ENCODE measurements around the gene KLKB1. TPM values are rescaled to one million over a fixed set of nuclear protein-coding genes. Genes with fewer than 3 reads are reported as not detected.

The KLKB1 gene
- total RNA-seq = not detected

DNA sequence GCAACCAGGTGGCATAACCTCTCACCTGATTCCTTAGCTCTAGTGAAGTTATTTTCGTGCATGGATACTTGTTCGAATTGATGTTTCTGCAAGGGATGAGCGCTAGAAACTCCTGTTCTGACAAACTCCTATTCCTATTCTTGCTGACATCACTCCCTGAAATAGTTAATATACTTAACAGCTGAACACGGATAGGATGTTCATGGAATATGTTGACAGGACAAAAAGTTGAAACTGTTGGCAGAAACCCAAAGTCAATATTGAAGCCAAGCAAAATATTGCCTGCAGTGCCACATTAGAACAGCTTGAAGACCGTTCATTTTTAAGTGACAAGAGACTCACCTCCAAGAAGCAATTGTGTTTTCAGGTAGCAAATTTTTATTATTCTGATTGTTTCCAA lies at the start of gene KLKB1:
Gene KLKB1 (plus strand): TSS at position 287 of the 400 bp plus-strand sequence. CDS start 689 bp downstream, outside the sequence.
- POLR2A ChIA-PET = no interaction called here
- CTCF ChIA-PET = no interaction called here

DNA sequence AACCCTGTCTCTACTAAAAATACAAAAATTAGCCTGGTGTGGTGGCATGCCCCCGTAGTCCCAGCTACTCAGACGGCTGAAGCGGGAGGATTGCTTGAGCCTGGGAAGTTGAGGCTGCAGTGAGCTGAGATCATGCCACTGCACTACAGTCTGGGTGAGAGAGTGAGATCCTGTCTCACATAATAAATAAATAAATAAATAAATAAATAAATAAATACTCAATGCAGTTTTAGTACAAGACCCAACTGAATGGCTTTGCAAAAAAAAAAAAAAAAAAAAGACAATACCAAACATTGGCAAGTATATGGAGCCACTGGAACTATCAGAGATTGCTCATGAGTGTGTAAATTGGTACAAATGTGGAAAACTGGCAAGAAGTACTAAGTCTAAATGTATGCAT lies 39.2 kb upstream of the KLKB1 start:
- POLR2A ChIA-PET = no interaction called here
- CTCF ChIA-PET = interaction anchor here (0.7 kb wide), 1 partner anchor 56 kb away, joined by 3 read pairs; no protein-coding TSS in a partner anchor

DNA sequence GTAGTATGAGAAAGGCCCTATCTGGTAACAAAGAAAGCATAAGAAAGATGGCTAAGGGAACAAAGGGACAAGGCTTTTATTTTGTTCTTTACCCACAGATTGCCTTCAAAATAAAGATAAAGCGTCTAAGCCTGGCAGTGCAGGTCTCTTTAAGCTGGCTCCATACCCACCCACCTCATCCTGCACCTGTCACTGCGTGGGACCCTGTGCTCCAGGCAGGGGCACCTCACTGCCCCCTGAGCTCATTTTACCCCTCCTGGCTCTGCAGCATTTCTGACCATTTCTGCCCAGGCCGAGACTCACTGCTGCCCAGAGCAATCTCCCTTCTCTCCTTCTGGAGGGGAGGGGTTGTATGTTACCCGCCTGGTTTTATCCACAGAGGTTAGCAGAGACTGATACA lies 37.7 kb upstream of the KLKB1 start:
- ChIA-PET CTCF (no interaction called here), POLR2A (no interaction called here)

DNA sequence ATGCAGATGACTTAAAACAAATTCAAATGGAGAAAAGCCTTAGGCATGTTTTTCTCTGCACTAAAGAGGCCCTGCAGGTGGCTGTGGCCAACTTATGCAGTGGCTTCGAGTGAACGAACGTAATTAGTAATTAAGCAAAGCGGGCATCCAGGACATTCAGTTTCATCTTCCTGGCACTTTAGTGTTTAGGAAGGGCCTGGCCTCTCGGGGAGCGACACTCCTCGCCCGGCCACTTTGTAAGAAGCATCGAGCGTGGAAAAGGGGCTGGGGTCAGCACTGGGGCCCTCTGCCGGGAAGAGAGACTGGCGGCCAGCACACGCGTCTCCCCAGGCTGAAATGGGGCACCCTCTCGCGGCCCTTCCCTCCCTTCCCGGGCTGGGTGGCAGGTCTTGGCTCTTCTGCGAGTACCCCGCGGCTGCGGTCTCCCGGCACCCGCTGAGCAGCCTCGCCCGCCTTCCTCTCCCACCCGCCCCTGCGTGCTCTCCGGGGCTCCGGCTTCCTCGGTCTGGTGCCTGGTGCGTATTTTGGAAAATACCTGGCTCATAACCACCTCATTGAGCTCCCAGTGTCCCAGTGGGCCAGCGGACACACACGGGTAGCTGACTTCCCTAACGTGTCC lies 36.6 kb upstream of the KLKB1 start:
- ChIA-PET POLR2A (no interaction called here), CTCF (interaction anchor here (0.8 to 1.4 kb wide), 3 partner anchors 12 to 123 kb away, joined by 3 to 4 read pairs (median 3); no protein-coding TSS in a partner anchor)

DNA sequence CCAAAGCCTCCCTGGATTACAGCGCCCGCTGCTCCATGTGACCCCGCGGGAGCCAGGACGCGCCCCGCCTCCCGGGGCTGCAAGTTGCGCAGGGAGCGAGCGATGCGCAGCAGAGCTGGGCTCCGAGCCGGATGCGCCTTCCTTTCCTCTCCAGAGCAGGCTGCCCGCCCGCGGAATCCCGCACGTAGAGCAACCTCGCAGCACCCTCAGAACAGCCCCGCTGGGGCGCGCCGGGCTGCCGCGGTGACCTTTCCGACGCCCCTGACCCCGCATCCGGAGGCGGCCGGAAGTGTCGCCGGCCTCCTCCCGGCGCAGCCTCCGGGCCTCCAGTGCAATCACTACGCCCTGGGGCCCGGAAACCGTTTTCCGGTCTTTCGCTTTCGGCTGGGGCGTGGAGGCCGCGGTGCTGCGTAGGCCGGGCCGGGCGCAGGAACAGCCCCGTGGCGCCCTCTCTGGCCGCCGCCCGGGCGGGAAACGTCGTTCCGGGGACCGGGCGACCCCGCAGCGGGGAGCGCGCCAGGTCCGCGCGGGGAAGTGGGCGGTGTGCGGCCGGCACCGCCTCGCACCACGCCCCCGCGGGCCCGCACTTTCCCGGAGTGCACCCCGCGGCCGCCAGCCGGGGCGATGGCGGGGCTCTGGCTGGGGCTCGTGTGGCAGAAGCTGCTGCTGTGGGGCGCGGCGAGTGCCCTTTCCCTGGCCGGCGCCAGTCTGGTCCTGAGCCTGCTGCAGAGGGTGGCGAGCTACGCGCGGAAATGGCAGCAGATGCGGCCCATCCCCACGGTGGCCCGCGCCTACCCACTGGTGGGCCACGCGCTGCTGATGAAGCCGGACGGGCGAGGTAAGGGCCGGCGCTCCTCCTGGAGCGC lies 35.9 kb upstream of the KLKB1 start, which contains the start of gene CYP4V2:
Gene CYP4V2 (plus strand): TSS at position 368 of the 866 bp plus-strand sequence. CDS start 257 bp downstream, at position 625.
- POLR2A ChIA-PET = no interaction called here
- CTCF ChIA-PET = interaction anchor here (0.8 to 1.4 kb wide), 3 partner anchors 13 to 123 kb away, joined by 3 to 4 read pairs (median 3); no protein-coding TSS in a partner anchor

DNA sequence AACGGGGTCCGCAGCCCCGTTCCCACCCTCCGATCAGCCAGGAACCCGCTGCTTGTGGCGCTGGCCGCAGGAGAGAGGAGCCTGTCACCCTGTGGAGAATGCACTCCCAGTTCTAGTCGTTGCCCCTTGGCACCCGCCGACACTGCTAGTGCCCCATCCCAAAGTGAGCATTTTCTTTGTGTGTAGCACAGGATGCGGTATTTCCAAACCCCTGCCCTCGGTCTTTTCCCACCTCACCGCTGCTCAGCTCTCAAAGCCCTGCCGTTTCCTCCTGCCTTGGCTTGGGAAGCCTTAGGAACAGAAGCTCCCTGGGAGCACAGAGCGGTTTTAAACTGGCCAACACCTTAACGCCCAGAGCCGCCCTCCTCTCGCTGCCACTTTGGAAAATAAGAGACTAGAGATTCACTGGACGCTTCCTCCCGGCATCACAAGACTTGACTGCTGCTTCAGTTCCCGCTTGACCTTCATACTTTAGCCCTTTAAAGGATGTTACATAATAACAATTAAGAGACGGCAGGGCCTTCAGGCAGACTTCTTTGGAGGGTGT lies 35.2 kb upstream of the KLKB1 start:
- CTCF ChIA-PET = interaction anchor here (1.4 kb wide), 1 partner anchor 14 kb away, joined by 4 read pairs; no protein-coding TSS in a partner anchor
- POLR2A ChIA-PET = interaction anchor here (1.0 kb wide), 1 partner anchor 31 kb away, joined by 3 read pairs; no protein-coding TSS in a partner anchor

DNA sequence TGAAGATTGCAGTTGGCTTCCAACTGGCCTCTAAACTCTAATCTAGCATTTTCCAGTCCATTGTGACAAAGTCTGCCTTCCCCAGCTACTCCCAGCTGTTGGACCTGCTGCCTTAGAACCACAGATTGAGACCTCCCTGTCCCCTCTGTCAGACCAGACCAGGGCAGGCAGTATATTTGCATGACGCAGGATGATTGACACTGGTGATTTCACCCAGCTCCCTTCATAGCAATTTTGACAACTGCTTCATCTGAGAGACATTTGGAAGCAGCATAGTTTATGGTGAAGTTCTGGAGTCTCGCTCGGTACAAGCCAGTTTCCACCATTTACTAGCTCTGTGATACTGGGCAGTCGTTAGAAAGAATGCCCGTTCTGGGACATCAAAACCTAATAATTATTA lies 33.5 kb upstream of the KLKB1 start:
- ChIA-PET CTCF (no interaction called here), POLR2A (no interaction called here)

DNA sequence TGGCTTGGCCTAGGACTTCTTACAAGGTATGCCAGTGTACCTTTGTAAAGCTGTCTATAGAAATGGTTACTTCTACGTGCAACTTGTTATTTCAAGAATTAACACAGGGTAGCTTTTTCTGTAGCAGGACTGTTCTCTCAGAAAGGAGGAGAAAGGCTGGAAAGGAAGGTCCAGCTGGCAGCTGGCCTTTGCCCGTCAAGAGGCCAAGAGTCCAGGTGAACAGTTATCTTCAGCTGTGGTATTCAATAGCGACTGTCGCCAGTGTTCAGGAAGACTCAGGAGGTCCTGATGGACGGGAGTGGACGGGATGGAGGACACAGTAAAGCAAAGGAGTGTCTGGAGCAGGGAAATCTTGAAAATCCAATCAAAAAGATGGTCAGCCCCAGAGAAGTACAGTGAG lies 31.2 kb upstream of the KLKB1 start:
- ChIA-PET CTCF (no interaction called here), POLR2A (no interaction called here)

DNA sequence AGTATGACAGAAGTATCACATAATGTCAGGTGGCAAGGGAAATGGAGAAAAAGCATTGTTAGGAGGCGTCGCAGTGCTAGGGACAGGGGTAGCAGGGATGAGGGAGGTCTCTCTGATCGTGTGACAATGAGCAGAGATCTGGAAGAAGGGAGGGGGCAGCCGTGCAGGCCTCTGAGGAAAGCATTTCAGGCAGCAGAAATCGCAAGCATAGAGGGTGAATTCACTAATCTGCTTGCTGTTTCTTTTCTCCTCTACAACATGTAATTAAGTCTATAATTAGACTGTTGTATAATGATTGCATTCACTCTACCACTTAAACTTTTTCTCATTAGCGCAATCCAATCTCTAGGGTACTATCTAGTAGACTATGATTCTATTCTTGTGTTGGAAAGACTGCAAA lies 26.8 kb upstream of the KLKB1 start:
- ChIA-PET CTCF (no interaction called here), POLR2A (no interaction called here)

DNA sequence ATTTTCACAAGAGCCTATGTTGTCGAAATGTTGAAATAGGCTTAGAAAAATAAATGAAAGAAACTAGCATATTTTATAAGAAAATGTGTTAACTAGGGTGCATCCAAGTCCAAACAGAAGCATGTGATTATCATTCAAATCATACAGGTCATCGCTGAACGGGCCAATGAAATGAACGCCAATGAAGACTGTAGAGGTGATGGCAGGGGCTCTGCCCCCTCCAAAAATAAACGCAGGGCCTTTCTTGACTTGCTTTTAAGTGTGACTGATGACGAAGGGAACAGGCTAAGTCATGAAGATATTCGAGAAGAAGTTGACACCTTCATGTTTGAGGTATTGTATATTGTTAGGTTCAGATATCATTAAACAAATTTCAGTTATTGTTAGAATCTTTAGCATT lies 26.3 kb upstream of the KLKB1 start:
- ChIA-PET POLR2A (no interaction called here), CTCF (interaction anchor here (1.4 kb wide), 1 partner anchor 51 kb away, joined by 3 read pairs; no protein-coding TSS in a partner anchor)

DNA sequence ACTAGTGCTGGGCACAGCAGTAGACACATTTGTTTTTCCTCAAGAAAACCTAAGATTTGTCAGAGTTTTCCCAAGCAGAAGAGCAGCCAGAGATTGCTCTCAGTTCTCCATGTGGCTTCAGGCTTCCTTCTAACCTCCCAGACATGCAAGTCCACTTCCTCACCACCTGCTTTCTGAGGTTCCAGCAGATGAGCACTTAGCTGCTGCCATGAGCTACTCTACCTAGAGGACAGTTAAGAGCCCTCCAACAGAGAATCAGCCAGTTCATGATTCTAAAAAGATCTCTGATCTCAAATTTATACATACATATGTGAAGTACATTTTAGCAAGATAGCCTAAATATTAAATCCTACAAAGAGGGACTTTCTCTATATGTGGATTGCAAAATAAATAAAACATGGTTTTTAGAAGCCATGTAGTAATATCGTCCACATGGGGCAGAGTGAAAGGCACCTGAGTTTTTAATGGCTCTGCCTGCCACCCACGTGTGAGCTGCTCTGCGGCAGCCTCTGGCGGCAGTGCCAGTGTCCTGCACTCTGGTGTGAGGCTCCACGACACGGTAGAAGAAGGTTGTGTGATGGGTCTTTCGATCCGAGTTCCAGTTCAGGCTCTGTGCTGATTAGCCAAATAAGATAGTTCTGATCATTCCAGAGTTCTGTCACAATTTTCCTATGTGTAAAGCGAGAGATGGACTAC lies 25.6 kb upstream of the KLKB1 start:
- POLR2A ChIA-PET = no interaction called here
- CTCF ChIA-PET = interaction anchor here (1.4 kb wide), 1 partner anchor 52 kb away, joined by 3 read pairs; no protein-coding TSS in a partner anchor

DNA sequence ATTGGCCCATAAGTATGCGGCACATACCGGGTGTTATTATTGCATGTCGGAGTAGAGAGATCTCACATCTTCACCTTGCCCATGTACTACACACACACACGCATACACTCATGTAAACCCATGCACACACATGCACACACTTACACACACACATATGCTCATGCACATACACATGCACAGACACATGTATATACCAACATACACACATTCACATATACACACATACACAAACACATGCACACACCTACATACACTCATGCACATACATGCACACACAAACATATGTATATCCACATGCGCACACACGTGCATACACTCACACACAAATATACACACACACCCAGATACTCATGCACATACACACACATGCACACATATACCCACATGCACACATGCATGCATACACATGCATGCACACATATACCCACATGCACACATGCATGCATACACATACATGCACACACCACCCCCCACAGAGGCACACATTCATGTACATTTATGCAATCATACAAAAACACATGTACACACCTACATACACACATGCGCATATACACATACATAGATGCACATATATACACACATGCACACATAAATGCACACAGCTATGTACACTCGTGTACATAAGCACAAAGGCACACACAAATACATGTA lies 24.7 kb upstream of the KLKB1 start:
- POLR2A ChIA-PET = no interaction called here

DNA sequence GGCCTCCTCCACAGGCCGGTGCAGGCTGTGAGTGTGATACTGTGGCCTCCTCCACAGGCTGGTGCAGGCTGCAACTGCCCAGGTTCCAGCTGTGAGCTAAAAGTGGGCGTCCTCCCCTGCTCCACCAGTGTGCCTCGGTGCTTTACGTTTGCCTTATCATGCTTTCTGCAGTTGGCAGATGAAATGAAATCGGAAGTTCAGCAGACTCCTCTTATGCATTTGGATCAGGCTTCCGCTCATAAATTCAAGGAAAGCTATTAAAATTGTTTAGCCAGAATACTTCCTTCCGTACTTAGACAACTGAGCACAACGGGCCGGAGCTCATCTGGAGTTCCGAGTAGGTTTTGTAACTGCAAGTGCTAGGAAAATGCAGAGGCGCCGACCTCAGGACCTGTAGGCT lies 23.9 kb upstream of the KLKB1 start:
- ChIA-PET POLR2A (no interaction called here), CTCF (no interaction called here)

More for the DNA sequence above, 24.7 kb upstream of the KLKB1 start:
- CTCF ChIA-PET = no interaction called here

DNA sequence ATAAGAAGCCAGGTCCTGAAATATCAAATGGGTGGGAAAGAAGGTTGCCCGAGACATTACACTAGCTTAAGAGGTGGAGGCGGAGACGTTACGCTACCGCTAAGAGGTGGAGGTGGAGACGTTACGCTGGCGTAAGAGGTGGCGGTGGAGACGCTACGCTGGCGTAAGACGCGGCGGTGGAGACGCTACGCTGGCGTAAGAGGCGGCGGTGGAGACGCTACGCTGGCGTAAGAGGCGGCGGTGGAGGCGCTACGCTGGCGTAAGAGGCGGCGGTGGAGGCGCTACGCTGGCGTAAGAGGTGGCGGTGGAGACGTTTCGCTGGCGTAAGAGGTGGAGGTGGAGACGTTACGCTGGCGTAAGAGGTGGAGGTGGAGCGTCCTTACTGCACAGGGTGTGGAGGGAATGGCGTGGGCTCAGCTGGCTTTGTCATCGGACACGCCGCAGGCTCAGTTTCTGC lies 23.2 kb upstream of the KLKB1 start:
- ChIA-PET POLR2A (no interaction called here), CTCF (no interaction called here)

DNA sequence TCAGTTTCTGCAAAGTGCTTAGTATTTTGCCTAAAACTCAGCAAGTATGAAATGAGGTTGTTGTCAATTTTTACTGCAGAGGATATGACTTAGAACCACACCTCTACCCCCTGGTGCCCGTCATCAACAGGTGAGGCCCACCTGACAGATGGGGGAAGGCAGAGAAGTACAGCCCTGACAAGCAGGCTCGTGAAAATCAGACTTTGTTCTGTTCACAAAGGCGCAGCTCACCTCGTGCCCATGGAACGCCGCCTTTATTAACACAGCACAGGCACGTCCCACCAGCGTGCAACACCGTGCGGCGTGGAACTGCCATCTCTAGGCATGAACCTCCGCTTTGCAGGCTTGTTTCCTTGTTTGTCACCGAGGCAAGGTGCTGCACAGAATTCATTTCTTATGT lies 22.6 kb upstream of the KLKB1 start:
- POLR2A ChIA-PET = no interaction called here
- CTCF ChIA-PET = no interaction called here

DNA sequence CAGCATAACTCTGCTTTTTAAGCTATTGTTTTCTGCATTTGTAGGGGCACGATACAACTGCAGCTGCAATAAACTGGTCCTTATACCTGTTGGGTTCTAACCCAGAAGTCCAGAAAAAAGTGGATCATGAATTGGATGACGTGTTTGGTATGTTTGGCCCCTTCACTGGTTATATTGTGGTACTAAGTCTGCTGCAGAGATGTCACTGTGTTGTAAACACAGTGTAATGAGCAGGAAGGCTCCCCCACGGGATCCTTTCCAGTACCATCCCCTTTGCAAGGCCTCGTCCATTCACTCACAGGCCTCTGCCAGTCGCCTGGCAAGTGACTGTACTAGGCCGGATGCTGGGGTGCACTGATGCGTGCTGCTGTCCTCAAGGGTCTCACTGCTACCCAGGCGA lies 22.2 kb upstream of the KLKB1 start:
- ChIA-PET POLR2A (no interaction called here), CTCF (no interaction called here)

DNA sequence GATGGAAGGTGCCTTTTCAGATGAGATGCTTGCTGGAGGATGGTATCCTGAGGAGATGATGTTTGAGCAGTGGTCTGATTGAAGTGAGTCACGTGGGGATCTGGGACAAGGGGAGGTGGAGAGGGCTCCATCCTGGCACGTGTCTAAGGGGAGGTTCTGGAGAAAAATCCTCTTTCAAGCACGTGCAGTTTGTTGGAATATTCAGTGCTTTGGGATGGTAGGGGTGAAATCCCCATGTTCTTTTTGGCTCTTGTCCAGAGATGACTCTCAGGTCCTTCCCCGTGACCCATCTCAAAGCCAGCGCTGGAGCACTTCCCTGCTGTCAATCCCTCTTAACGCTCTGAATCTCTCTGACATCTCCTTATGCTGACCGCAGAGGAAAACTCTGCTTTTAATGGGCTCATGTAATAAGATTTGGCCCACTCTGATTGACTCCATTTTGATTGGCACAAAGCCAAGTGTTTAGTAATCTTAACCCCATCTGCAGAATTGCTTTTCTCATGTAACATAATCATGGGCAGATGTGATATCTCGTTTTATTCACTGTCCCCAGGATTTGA lies 10.8 kb upstream of the KLKB1 start:
- POLR2A ChIA-PET = no interaction called here

DNA sequence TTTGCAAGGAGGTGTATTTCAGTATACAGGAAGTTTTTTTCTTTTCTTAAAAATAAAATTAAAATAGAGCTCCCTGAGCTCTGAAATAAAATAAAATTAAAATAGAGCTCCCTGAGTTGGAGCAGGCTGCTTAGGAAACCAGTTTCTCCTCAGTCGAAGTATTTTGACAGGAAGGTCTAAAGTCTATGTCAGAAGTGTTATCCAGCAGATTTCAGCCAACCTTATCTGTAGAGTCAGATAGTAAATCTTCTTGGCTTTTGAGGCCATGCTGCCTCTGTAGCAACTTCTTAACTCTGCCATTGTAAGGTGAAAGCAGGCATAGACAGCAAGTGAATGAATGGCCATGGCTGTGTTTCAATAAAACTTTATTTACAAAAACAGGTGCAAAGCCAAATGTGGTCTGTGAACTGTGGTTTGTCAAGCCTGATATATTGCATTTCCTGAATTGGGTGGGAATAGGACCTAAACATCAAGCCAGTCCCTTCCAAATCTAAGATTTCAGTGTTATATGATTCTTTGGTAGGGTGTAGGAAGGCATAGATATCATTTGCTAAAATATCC lies 9.5 kb upstream of the KLKB1 start:
- ChIA-PET CTCF (no interaction called here), POLR2A (no interaction called here)

More for the DNA sequence above, 10.8 kb upstream of the KLKB1 start:
- CTCF ChIA-PET = no interaction called here

DNA sequence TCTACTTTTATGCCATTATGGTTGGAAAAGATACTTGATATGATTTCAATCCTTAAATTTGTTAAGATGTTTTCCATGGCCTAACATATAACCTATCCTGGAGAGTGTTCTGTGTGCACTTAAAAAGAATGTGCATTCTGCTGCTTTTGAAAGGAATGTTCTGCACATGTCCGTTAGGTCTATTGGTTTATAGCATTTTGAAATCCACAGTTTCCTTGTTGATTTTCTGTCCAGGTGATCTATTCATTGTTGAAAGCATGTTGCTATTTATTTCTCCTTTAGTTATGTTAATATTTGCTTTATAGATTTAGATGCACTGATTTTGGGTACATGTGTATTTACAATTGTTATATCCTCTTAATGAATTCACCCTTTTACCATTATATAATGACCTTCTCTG lies 5.7 kb upstream of the KLKB1 start:
- CTCF ChIA-PET = no interaction called here
- POLR2A ChIA-PET = no interaction called here
